ENCODE results near the gene RAD51B.

- no peak for TF ChIP-seq POLR2A (IDR thresholded peaks at IDR 0.05)
- no peak for TF ChIP-seq CTCF (IDR thresholded peaks at IDR 0.05)
Observed at GRCh38 chr14:68550338-68550715, 730.7 kb downstream of the RAD51B start.
